Stimulated activated CD4-positive, alpha-beta T cell treated with anti-CD3 and anti-CD28 coated beads, Interleukin-12 subunit alpha, Interleukin-12 subunit beta, amount 100 ng/mL, for 24 hours (primary cell): Measurements from ENCODE around the gene NOS1AP.
"Not testable (repeated sequence)": the region's sequence is repeated elsewhere in the genome, so short reads cannot be mapped to it uniquely, and the experiment has no call there.

Experiments used
- DNase-seq, 2 experiments: peaks; one replicate each; pipeline ENCODE4 v3.0.0-alpha.2; 2020; ENCODE audit warnings: low read depth in 2 of 2

The NOS1AP gene

GRCh38 chr1:162327144-162327787 is 257.8 kb downstream of the NOS1AP start:
- DNase-seq = no peak

- no peak for DNase-seq
These were observed 258.3 kb downstream of the NOS1AP start for GRCh38 chr1:162327788-162328165.

- DNase-seq = no peak
These were observed 259.0 kb downstream of the NOS1AP start for GRCh38 chr1:162328512-162328911.

- no peak for DNase-seq
These were observed 260.3 kb downstream of the NOS1AP start for GRCh38 chr1:162329826-162330225.

- DNase-seq = no peak
These were observed 264.5 kb downstream of the NOS1AP start for GRCh38 chr1:162333991-162334390.

- DNase-seq = no peak
These were observed 265.6 kb downstream of the NOS1AP start for GRCh38 chr1:162335126-162335525.

GRCh38 chr1:162336621-162337285 is 267.3 kb downstream of the NOS1AP start:
- DNase-seq = no peak

GRCh38 chr1:162342452-162342983 is 273.0 kb downstream of the NOS1AP start:
- no peak for DNase-seq

GRCh38 chr1:162343470-162343869 is 274.0 kb downstream of the NOS1AP start:
- no peak for DNase-seq

GRCh38 chr1:162347281-162347680 is 277.8 kb downstream of the NOS1AP start:
- DNase-seq = no peak

- no peak for DNase-seq
These were observed 280.3 kb downstream of the NOS1AP start for GRCh38 chr1:162349635-162350330.

- DNase-seq = no peak
These were observed 281.9 kb downstream of the NOS1AP start for GRCh38 chr1:162351246-162351842.

- not testable (repeated sequence) for DNase-seq
These were observed 282.4 kb downstream of the NOS1AP start for GRCh38 chr1:162351874-162352273.

GRCh38 chr1:162353078-162353477 is 283.6 kb downstream of the NOS1AP start:
- DNase-seq = no peak

GRCh38 chr1:162353702-162354101 is 284.2 kb downstream of the NOS1AP start:
- DNase-seq = no peak

- no peak for DNase-seq
These were observed 288.3 kb downstream of the NOS1AP start for GRCh38 chr1:162357681-162358266.

- no peak for DNase-seq
These were observed 289.4 kb downstream of the NOS1AP start for GRCh38 chr1:162358928-162359327.

GRCh38 chr1:162359523-162360236 is 290.2 kb downstream of the NOS1AP start:
- no peak for DNase-seq

- no peak for DNase-seq
These were observed 290.9 kb downstream of the NOS1AP start for GRCh38 chr1:162360237-162360873.

- DNase-seq = no peak
These were observed 291.4 kb downstream of the NOS1AP start for GRCh38 chr1:162360874-162361260.

- DNase-seq = no peak
These were observed 291.9 kb downstream of the NOS1AP start for GRCh38 chr1:162361349-162361748.
